Duodenal mucosa (tissue), 2 donors: ENCODE results near the gene XDH.

Experiments
- H3K27ac ChIP-seq: one replicate; pipeline ENCODE4 v1.7.0; 2013; ENCODE audit warnings: low read depth, low read length
- H3K27me3 ChIP-seq, 2 donors: one replicate each; pipeline ENCODE4 v1.7.0; 2013; ENCODE audit warnings: low read length in 2 of 2, control low read depth in 1 of 2; ENCODE audit not compliant: insufficient read depth in 2 of 2, control insufficient read depth in 1 of 2
- H3K36me3 ChIP-seq, 2 donors: one replicate each; pipeline ENCODE4 v1.7.0; 2013; ENCODE audit warnings: low read length in 2 of 2, control low read depth in 1 of 2; ENCODE audit not compliant: insufficient read depth in 2 of 2, control insufficient read depth in 1 of 2
- H3K4me1 ChIP-seq, 2 donors: one replicate each; pipeline ENCODE4 v1.7.0; 2013; ENCODE audit warnings: low read length in 2 of 2, control low read depth in 1 of 2; ENCODE audit not compliant: insufficient read depth in 2 of 2, control insufficient read depth in 1 of 2
- H3K4me3 ChIP-seq, 2 donors: one replicate each; pipeline ENCODE4 v1.7.0; 2013; ENCODE audit warnings: low read length in 2 of 2, low read depth in 1 of 2
- H3K9ac ChIP-seq, 2 donors: one replicate each; pipeline ENCODE4 v1.7.0; 2013; ENCODE audit warnings: low read length in 2 of 2, low read depth in 1 of 2
- H3K9me3 ChIP-seq, 2 donors: one replicate each; pipeline ENCODE4 v1.7.0; 2013; ENCODE audit warnings: low read length in 2 of 2, control low read depth in 1 of 2; ENCODE audit not compliant: control insufficient read depth in 1 of 2

XDH gene

DNA sequence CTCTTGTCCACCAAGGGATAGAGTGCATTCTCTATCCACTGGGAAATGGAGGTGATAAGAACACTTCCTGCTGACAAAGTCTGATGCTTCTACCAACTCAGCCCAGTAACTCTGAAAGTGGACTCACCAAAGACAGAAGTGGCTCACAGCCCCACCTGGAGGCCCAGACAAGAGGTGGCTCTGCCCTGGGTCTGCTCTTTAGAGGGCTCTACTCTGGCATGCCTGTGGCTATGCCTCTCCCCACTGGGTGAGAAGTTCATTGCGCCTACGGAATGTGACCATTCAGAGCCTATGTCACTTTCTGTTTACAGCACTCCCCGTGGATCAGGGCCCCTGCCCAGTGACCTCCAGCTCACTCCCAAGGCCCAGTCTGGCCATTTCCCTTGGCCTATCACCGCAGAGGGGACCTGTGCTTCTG is 13.5 kb upstream of the XDH start:
- Histone ChIP-seq H3K9me3 (no peaks in the 10 kb centered on the region), H3K9ac (no peak overlapping the region), H3K4me3 (no peak overlapping the region), H3K36me3 (no peaks in the 10 kb centered on the region), H3K27ac (no peak overlapping the region), H3K4me1 (peaks cover 0 to 14% of the 10 kb centered on the region in 2 donors), H3K27me3 (no peaks in the 10 kb centered on the region)

DNA sequence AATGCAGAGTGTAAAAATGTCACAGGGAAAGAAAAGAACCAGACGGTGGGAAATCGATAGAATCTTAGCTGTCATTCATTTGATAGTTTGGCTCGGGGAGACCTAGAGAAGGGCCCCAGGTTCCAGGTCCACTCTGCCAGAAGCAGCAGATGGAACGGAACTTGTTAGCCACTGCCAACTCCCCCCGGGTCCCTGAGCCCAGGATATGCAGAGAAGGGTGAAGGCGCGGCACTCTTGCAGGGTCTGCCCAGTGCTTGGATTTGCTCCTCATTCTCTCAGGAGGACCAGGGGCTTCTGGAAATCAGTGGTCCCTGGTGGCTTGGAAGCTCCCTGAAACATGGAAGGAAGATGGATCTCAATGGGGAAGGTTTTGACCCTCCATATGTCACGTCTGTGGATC is 11.6 kb upstream of the XDH start:
- peaks cover 0 to 14% of the 10 kb centered on the region in 2 donors for H3K4me1 ChIP-seq
- H3K27me3 ChIP-seq, result no peaks in the 10 kb centered on the region
- H3K36me3 ChIP-seq, result no peaks in the 10 kb centered on the region
- H3K4me3 ChIP-seq, result no peak overlapping the region
- no peaks in the 10 kb centered on the region for H3K9me3 ChIP-seq
- H3K9ac ChIP-seq, result no peak overlapping the region
- H3K27ac ChIP-seq, result no peak overlapping the region

DNA sequence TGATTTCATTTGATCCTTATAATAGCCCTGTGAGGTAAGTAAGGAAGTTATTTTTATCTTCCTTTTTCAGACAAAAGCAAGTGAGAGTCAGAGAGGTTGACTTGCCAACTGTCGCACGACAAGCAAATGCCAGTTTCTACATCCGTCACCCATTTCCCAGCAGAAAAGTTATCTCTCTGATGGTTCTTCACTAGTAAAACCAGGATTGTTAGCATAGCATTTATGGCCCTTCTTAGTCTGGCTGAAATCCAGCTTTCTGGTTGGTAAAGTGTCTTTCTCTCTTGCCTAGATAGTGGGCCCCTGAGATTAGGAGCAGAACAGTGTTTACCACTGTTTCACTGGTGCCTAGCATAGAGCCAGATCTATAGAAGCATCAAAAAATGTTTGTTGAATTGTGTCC is 7.1 kb upstream of the XDH start:
- Histone ChIP-seq H3K9ac (no peak overlapping the region), H3K27ac (no peak overlapping the region), H3K4me3 (no peak overlapping the region), H3K36me3 (no peaks in the 10 kb centered on the region), H3K9me3 (no peaks in the 10 kb centered on the region), H3K4me1 (peaks cover 1 to 9% of the 10 kb centered on the region in 2 donors), H3K27me3 (no peaks in the 10 kb centered on the region)

DNA sequence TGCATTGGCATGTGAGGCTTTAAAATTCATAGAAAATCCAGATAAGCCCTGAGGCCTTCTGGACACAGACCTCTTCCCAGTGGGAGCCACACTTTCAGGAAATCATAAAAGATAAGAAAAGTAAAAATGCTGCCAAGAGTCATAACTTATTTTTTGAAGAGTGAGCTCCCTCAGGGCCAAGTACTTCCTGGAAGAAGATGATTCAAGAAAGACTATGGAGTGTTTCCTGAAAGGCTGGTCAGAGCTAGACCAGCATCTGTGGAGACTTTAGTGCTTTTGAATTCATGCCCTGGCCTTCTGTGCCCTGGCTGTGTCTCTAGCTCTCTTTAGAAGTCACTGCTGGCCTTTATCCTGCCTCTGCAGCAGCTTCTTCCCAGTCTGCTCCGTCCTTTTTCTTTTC is 6.4 kb upstream of the XDH start:
- Histone ChIP-seq H3K9me3 (no peaks in the 10 kb centered on the region), H3K27me3 (no peaks in the 10 kb centered on the region), H3K4me3 (no peak overlapping the region), H3K4me1 (peaks cover 5 to 10% of the 10 kb centered on the region in 2 donors), H3K36me3 (no peaks in the 10 kb centered on the region), H3K27ac (no peak overlapping the region), H3K9ac (no peak overlapping the region)

DNA sequence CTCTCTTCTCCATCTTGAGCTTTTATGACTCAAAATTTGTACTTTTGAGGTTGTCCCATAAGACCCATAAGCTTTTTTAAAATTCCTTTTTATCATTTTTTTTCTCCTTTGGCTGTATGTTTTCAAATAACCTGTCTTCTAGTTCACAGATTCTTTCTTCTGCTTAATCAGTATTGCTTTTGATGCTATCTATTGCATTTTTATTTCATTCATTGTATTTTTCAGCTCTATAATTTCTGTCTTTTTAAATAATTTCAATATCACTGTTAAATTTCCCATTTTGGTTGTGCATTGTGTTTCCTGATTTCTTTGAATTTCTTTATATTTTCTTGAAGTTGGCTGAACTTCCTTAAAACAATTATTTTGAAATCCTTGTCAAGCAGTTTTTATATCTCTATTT is 4.8 kb upstream of the XDH start:
- no peaks in the 10 kb centered on the region for H3K9me3 ChIP-seq
- H3K9ac ChIP-seq, result no peak overlapping the region
- H3K4me3 ChIP-seq, result no peak overlapping the region
- peaks cover 17 to 21% of the 10 kb centered on the region in 2 donors for H3K4me1 ChIP-seq
- H3K36me3 ChIP-seq, result no peaks in the 10 kb centered on the region
- H3K27ac ChIP-seq, result no peak overlapping the region
- no peaks in the 10 kb centered on the region for H3K27me3 ChIP-seq

DNA sequence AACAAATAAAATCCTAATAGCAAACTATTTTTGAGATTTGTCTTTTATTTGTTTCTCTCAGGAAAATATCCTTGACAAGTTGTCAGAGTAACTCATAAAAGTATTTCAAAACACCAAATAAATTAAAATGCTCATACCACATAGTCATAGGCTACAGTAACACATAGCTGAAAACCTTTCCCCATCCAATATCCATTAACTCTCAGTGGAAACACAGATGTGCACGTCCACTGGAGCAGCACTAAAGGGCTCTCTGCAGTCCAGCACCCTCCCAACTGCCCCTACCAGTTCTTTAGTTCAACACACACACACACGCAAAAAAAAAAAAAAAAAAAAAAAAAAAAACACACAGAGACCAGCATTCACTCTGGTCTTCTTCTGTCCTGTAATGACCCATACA is 879 bp upstream of the XDH start:
- H3K4me1 ChIP-seq, result peaks cover 17% of the 10 kb centered on the region in 2 donors
- H3K36me3 ChIP-seq, result no peaks in the 10 kb centered on the region
- H3K9ac ChIP-seq, result no peak overlapping the region
- H3K9me3 ChIP-seq, result no peaks in the 10 kb centered on the region
- H3K27ac ChIP-seq, result peak overlapping the region; percentile 28
- H3K4me3 ChIP-seq, result no peak overlapping the region
- H3K27me3 ChIP-seq, result no peaks in the 10 kb centered on the region

DNA sequence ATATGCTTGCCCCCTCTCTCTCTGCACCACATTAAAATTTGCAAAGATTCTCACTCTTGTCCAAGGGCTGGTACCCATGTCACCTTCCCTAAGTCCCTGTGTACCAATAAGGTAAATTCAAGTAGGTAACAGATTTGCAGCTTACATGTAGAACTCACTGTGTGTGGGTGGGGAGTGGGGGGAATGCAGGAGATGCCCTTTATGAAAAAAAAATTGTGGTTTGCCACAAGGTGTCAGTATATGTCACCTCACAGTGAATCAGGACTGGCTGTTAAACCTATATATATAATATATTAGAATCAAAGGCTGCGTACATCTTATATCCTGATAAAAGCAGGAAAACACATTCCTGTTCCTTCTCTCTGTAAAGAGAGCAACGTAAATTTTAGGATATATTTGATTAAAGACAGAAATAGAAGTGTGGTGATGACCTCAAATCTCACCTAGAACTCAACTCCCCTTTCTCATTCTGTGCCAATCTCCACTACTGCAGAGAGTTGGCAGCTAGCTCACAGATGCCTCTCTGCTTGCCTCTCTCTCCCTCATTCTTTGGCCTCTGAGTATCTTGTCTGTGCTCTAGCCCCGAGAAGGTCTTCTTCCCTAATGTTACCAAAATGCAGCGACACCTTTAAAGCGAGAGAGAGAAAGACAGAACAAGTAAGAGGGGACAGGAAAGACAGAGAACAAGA is 536 bp downstream of the XDH start:
- Histone ChIP-seq H3K9ac (peak overlapping the region; percentile 74 to 81), H3K36me3 (no peaks in the 10 kb centered on the region), H3K27ac (no peak overlapping the region), H3K27me3 (no peaks in the 10 kb centered on the region), H3K4me3 (peak overlapping the region; percentile 68 to 82), H3K4me1 (peaks cover 15 to 17% of the 10 kb centered on the region in 2 donors), H3K9me3 (no peaks in the 10 kb centered on the region)

DNA sequence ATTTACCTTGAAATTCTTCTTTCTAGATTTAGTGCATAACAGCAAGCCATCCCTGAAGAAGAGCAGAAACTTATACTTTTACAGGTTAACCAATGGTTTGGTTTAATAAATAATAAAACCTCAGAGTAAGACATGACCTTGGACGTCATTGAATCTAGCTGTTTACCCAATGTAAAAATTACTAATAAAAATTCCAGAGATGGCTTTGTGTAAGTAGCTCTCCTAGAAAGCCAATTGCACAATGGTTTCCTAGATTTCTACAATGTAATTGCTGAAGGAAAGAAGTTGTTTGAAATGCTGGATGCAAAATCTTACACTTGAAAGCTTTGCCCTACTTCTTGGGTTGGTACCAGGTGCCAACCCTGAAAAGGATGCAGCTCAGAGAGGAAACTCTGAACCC is 1.5 kb downstream of the XDH start:
- Histone ChIP-seq H3K4me1 (peaks cover 15 to 20% of the 10 kb centered on the region in 2 donors), H3K27ac (no peak overlapping the region), H3K9ac (peak overlapping the region; percentile 22 to 81), H3K27me3 (no peaks in the 10 kb centered on the region), H3K4me3 (peak overlapping the region; percentile 68 to 82), H3K36me3 (no peaks in the 10 kb centered on the region), H3K9me3 (no peaks in the 10 kb centered on the region)

DNA sequence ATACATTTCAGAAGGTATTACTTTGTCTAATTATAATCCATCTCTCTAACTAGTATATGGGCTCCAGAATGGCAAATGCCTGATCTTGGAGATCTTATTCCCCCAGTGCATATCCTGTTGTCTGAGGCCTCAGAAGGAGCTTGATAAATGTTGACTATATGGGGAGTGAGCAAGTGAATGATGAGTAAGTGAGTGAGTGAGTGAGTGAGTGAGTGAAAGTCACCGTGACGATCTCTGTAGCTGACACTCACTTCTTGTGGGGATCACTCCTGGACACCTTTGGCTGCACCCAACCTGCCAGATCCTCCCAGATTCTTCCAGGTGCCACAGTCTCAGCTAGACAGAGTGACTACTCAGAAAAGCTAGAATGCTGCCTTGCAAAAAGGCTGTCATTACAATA is 2.8 kb downstream of the XDH start:
- peaks cover 26% of the 10 kb centered on the region in 2 donors for H3K4me1 ChIP-seq
- H3K36me3 ChIP-seq, result no peaks in the 10 kb centered on the region
- H3K4me3 ChIP-seq, result peak overlapping the region; percentile 1 to 17
- H3K27ac ChIP-seq, result no peak overlapping the region
- no peak overlapping the region for H3K9ac ChIP-seq
- H3K9me3 ChIP-seq, result no peaks in the 10 kb centered on the region
- H3K27me3 ChIP-seq, result no peaks in the 10 kb centered on the region

DNA sequence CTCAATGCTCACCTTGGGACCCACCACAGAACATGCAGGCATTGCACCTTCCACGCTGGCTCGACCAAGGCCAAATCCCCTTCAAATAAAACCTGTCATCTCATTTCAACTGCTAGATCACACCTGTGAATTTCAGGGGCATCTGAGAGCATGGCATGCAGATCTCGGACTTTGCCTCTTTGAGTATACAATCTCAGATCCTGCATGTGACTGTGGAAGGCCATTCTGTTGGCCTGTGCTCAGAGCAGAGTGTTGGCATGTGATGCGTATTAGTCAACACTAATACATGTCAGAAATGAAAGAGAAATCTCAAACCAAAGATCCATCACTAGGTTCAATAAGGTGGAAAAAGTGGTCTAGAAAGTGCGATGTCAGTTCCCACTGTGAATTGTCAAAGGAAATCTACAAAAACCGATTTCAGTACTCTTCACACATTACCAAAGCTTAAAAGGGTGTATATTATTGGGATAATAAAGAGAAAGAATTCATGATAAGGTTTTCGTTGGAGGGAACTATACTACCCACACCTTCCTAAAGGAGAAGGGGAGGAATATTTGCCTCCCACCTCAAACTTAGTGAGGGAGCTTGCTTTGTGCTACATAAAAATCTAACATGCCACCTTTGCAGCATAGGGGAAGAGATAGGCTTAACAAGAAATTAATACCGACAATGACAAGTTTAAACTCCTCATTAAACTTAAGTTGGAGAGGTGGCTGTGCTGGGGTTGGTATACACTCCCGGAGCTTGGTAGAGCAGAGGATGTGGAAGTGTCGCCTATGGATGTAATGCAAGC is 7.8 kb downstream of the XDH start:
- no peak overlapping the region for H3K9ac ChIP-seq
- no peak overlapping the region for H3K4me3 ChIP-seq
- H3K4me1 ChIP-seq, result peaks cover 29 to 40% of the 10 kb centered on the region in 2 donors
- H3K27me3 ChIP-seq, result no peaks in the 10 kb centered on the region
- H3K27ac ChIP-seq, result no peak overlapping the region
- H3K9me3 ChIP-seq, result no peaks in the 10 kb centered on the region
- peaks cover 0 to 28% of the 10 kb centered on the region in 2 donors for H3K36me3 ChIP-seq
